Astrocyte of the cerebellum (primary cell): ENCODE measurements around the gene NSDHL.

Source experiments
- DNase-seq: peaks from one replicate; pipeline ENCODE4 v3.0.0-alpha.2; 2011; ENCODE audit warnings: low read depth
- H3K4me3 ChIP-seq: 2 replicates; pipeline ENCODE4 v1.5.1; 2011; ENCODE audit warnings: mild to moderate bottlenecking, low read depth, low read length, moderate library complexity
- CTCF ChIP-seq: IDR thresholded peaks from 2 replicates; pipeline ENCODE4 v1.5.1; 2012; ENCODE audit warnings: low read length, low read depth, moderate library complexity, mild to moderate bottlenecking; ENCODE audit errors: missing control alignments
- in situ Hi-C: cut with HindIII; loops from 2 replicates; pipeline ENCODE4 v1.10.0; 2017; ENCODE audit warnings: low sequenced_read_pairs

Gene NSDHL

GRCh38 chrX:152861116-152861515 is 30.3 kb downstream of the NSDHL start:
- in situ Hi-C loops = no loop called here
- TF ChIP-seq CTCF = no peak
- H3K4me3 ChIP-seq = no peak overlapping the region
- DNase-seq = no peak

DNA sequence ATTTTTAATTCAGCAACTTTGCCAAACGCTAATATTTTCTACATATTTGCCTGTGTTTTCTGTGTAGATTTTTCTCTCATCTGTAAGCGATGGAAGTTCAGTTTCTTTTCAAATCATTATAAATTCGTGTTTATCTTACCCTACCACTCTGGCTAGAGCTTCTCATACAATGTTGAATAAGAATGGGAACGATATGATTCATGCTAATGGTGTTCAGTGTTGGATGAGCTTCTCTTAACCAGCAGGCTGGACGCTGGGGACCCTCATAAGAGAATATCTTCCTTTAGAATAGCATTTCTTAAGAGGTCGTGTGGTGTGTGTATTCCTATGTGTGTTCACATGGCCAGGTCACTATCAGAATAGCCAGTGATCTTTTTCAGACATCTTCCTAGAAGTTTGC is 31.0 kb downstream of the NSDHL start:
- in situ Hi-C loops = no loop called here
- no peak overlapping the region for H3K4me3 ChIP-seq
- TF ChIP-seq CTCF = no peak
- DNase-seq = no peak

DNA sequence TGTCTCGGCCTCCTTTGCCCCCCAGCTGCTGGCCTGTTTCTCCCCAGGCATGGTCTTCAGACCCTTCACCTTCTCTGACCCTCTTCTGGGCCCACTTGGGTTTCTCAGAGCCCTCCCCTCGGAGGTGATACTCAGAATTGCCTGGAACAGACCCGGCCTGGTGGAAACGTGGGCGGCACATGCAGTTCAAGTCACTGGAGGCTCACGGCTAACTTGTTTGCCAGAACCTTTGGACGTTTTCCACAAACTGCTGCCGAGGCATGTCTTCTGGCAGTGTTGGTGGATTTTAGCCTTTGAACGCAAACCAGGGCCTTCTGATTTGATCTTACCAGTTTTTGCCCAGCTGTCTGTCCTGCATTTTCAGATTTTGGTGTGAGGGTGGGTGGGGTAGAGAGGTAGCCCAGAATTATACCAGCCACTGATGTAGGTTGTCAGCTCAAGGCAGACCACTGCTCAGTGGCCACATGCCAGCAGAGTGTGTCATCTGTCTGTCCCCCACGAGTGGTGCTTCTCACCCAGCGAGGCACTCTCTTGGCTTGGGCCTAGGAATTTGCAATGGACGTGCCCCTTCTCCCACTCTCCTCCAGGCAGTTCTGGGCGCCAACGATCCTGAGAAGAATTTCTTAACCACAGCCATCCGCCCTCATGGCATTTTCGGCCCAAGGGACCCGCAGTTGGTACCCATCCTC is 34.5 kb downstream of the NSDHL start:
- no peak overlapping the region for H3K4me3 ChIP-seq
- in situ Hi-C loops = no loop called here
- no peak for TF ChIP-seq CTCF
- DNase-seq = no peak

GRCh38 chrX:152866386-152866785 is 35.5 kb downstream of the NSDHL start:
- DNase-seq = no peak
- H3K4me3 ChIP-seq = no peak overlapping the region
- in situ Hi-C loops = no loop called here
- no peak for TF ChIP-seq CTCF

GRCh38 chrX:152869972-152870371 is 39.1 kb downstream of the NSDHL start:
- DNase-seq = no peak
- no peak overlapping the region for H3K4me3 ChIP-seq
- in situ Hi-C loops = no loop called here
- no peak for TF ChIP-seq CTCF

- TF ChIP-seq CTCF = no peak
- no peak overlapping the region for H3K4me3 ChIP-seq
- DNase-seq = no peak
- in situ Hi-C loops = no loop called here
Measured at GRCh38 chrX:152871260-152871659, 40.4 kb downstream of the NSDHL start.
